Neural cell (in vitro differentiated cells): ENCODE results near the gene TSPAN17. TPM values are rescaled to one million over a fixed set of nuclear protein-coding genes. Genes with fewer than 3 reads are reported as not detected.

ENCODE experiments used
- H2AFZ ChIP-seq: fragments of 200-600, 300-800 bp; sonication (generic), shearing (Covaris generic); 2 replicates; pipeline ENCODE4 v1.6.0; 2014; ENCODE audit warnings: low read depth, mild to moderate bottlenecking, antibody characterized with exemption, low read length, moderate library complexity
- H3F3A ChIP-seq: fragments of 200-600 bp; shearing (Covaris generic); 2 replicates; pipeline ENCODE4 v1.6.1; 2016; ENCODE audit warnings: mild to moderate bottlenecking, moderate library complexity, mixed read lengths, antibody characterized with exemption, low read length; ENCODE audit not compliant: insufficient read depth, poor library complexity, severe bottlenecking
- H3K27ac ChIP-seq: fragments of 200-600, 300-800 bp; sonication (generic), shearing (Covaris generic); 2 replicates; pipeline ENCODE4 v1.5.1; 2014; ENCODE audit warnings: mild to moderate bottlenecking, low read length, moderate library complexity
- H3K27me3 ChIP-seq: fragments of 300-800, 200-600 bp; sonication (generic), shearing (Covaris generic); 2 replicates; pipeline ENCODE4 v1.6.0; 2014; ENCODE audit warnings: mild to moderate bottlenecking, low read depth, low read length, moderate library complexity; ENCODE audit not compliant: insufficient read depth
- H3K36me3 ChIP-seq: fragments of 300-800, 200-600 bp; sonication (generic), shearing (Covaris generic); 2 replicates; pipeline ENCODE4 v1.5.1; 2014; ENCODE audit warnings: mild to moderate bottlenecking, antibody characterized with exemption, low read length, moderate library complexity; ENCODE audit not compliant: insufficient read depth
- H3K4me2 ChIP-seq: fragments of 300-800, 200-600 bp; sonication (generic), shearing (Covaris generic); 2 replicates; pipeline ENCODE4 v1.6.0; 2014; ENCODE audit warnings: mild to moderate bottlenecking, low read length
- H3K4me3 ChIP-seq: fragments of 300-800, 200-600 bp; sonication (generic), shearing (Covaris generic); 2 replicates; pipeline ENCODE4 v1.5.1; 2014; ENCODE audit warnings: mild to moderate bottlenecking, low read length, moderate library complexity
- H3K79me2 ChIP-seq: fragments of 200-600 bp; shearing (Covaris generic); replicated peaks from 2 replicates; pipeline ENCODE4 v1.6.0; 2014; ENCODE audit warnings: mild to moderate bottlenecking, low read length, moderate library complexity; ENCODE audit not compliant: insufficient read depth
- H3K9ac ChIP-seq: fragments of 300-800, 200-600 bp; sonication (generic), shearing (Covaris generic); 2 replicates; pipeline ENCODE4 v1.6.1; 2016; ENCODE audit warnings: mild to moderate bottlenecking, low read length, mixed read lengths
- H3K9me2 ChIP-seq: fragments of 200-600 bp; shearing (Covaris generic); 2 replicates; pipeline ENCODE4 v1.6.1; 2016; ENCODE audit warnings: mild to moderate bottlenecking, low read length, mixed read lengths; ENCODE audit not compliant: insufficient read depth
- H3K9me3 ChIP-seq: fragments of 200-600, 300-800 bp; sonication (generic), shearing (Covaris generic); 2 replicates; pipeline ENCODE4 v1.6.1; 2016; ENCODE audit warnings: mild to moderate bottlenecking, mixed run types, low read length, moderate library complexity, mixed read lengths
- H4K20me1 ChIP-seq: fragments of 200-600 bp; shearing (Covaris generic); 2 replicates; pipeline ENCODE4 v1.6.1; 2016; ENCODE audit warnings: mild to moderate bottlenecking, mixed run types; ENCODE audit not compliant: insufficient read depth
- EP300 ChIP-seq: fragments of 450-650 bp; conservative IDR thresholded peaks from 2 replicates; pipeline ENCODE4 v1.6.1; 2014; ENCODE audit warnings: antibody characterized with exemption, mild to moderate bottlenecking, moderate library complexity; ENCODE audit not compliant: poor library complexity, severe bottlenecking
- EZH2 ChIP-seq: fragments of 200-600, 300-800 bp; shearing (Covaris generic), sonication (generic); IDR thresholded peaks from 2 replicates; pipeline ENCODE4 v1.6.1; 2014; ENCODE audit warnings: antibody characterized with exemption, low read length, borderline replicate concordance, mild to moderate bottlenecking; ENCODE audit not compliant: insufficient read depth, poor library complexity, severe bottlenecking
- MXI1 ChIP-seq: fragments of 450-650 bp; conservative IDR thresholded peaks from 2 replicates; pipeline ENCODE4 v1.6.1; 2014; ENCODE audit warnings: antibody characterized with exemption, mild to moderate bottlenecking; ENCODE audit not compliant: poor library complexity, severe bottlenecking
- POLR2AphosphoS5 ChIP-seq: IDR thresholded peaks from 2 replicates; pipeline ENCODE4 v1.6.1; 2012
- RAD21 ChIP-seq: fragments of 450-650 bp; conservative IDR thresholded peaks from 2 replicates; pipeline ENCODE4 v1.6.1; 2014; ENCODE audit warnings: antibody characterized with exemption, mild to moderate bottlenecking, moderate library complexity
- REST ChIP-seq: IDR thresholded peaks from 2 replicates; pipeline ENCODE4 v1.6.1; 2012; ENCODE audit warnings: borderline replicate concordance
- SMC3 ChIP-seq: fragments of 450-650 bp; conservative IDR thresholded peaks from 2 replicates; pipeline ENCODE4 v1.6.1; 2014; ENCODE audit warnings: antibody characterized with exemption, mild to moderate bottlenecking, moderate library complexity; ENCODE audit not compliant: poor library complexity
- TAF1 ChIP-seq: IDR thresholded peaks from 2 replicates; pipeline ENCODE4 v1.6.1; 2012; ENCODE audit warnings: low read depth
- polyA plus RNA-seq: library from polyadenylated mRNA; depleted of rRNA; stranded (reverse); fragments of >200 nt; gene quantifications from 2 replicates; pipeline ENCODE4 v1.2.3, GENCODE V29; 2014
- TF ChIP-seq, protein P1 (sequence below): fragments of 450-650 bp; IDR thresholded peaks from 2 replicates; pipeline ENCODE4 v1.5.1; 2014; ENCODE audit warnings: antibody characterized with exemption, mild to moderate bottlenecking, moderate library complexity; ENCODE audit not compliant: poor library complexity, severe bottlenecking

TSPAN17 gene
- polyA plus RNA-seq, 1 donor from 2014 or later: 66.4 TPM

DNA sequence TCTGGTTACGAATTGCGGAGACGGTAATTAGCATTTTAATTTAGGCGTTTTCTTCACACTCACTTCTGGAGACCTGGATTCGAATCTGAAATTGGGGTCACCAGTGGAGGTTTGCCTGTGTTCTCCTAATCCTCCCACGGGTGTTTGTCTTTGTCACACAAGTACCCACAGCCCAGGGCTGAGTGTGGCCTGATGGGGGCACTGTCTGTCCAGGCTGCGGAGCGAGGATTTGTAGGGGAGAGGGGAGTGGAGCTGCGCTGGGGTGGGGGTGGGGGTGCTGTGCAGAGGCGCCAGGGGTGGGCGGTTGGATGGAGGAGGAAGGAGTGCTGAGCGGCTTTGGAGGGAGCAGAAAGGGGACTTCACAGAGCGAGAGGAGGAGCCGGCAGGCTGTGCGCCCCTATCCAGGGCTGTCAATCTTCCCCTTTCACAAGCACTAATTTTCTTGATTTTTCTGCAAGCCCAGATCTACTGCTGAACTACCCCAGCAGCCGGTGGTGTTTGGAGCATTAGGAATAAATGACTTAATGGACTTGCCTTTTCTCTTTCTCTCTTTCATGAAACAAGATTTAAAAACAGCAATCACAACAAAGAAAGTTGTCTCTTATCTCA, 53.1 kb downstream of the TSPAN17 start:
- Histone ChIP-seq H3K4me2 (no peak overlapping the region), H2AFZ (no peak overlapping the region), H3K9ac (peak overlapping the region; percentile 17), H3F3A (no peaks in the 10 kb centered on the region), H3K9me3 (no peaks in the 10 kb centered on the region), H3K27ac (peak overlapping the region; percentile 18), H3K36me3 (no peaks in the 10 kb centered on the region), H3K9me2 (no peaks in the 10 kb centered on the region), H3K27me3 (no peaks in the 10 kb centered on the region), H4K20me1 (no peaks in the 10 kb centered on the region), H3K79me2 (no peaks in the 10 kb centered on the region), H3K4me3 (no peak overlapping the region)
- TF ChIP-seq MXI1 (no peak), TAF1 (no peak), SMC3 (peak; percentile 51), RAD21 (peak; percentile 64)
- TF ChIP-seq, protein P1, sequence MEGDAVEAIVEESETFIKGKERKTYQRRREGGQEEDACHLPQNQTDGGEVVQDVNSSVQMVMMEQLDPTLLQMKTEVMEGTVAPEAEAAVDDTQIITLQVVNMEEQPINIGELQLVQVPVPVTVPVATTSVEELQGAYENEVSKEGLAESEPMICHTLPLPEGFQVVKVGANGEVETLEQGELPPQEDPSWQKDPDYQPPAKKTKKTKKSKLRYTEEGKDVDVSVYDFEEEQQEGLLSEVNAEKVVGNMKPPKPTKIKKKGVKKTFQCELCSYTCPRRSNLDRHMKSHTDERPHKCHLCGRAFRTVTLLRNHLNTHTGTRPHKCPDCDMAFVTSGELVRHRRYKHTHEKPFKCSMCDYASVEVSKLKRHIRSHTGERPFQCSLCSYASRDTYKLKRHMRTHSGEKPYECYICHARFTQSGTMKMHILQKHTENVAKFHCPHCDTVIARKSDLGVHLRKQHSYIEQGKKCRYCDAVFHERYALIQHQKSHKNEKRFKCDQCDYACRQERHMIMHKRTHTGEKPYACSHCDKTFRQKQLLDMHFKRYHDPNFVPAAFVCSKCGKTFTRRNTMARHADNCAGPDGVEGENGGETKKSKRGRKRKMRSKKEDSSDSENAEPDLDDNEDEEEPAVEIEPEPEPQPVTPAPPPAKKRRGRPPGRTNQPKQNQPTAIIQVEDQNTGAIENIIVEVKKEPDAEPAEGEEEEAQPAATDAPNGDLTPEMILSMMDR: peak; percentile 59

GRCh38 chr5:176702671-176703641, 55.7 kb downstream of the TSPAN17 start:
- H3F3A ChIP-seq: no peaks in the 10 kb centered on the region
- H3K9me2 ChIP-seq: no peaks in the 10 kb centered on the region
- H3K4me2 ChIP-seq: no peak overlapping the region
- no peaks in the 10 kb centered on the region for H3K36me3 ChIP-seq
- H3K4me3 ChIP-seq: no peak overlapping the region
- no peak for TF ChIP-seq MXI1
- TF ChIP-seq, protein P1: no peak
- TF ChIP-seq EP300: no peak
- TF ChIP-seq EZH2: no peak
- no peak for TF ChIP-seq REST
- no peak for TF ChIP-seq TAF1
- no peak for TF ChIP-seq RAD21
- no peak for TF ChIP-seq POLR2AphosphoS5
- no peak for TF ChIP-seq SMC3
- H3K27me3 ChIP-seq: no peaks in the 10 kb centered on the region
- no peak overlapping the region for H3K9ac ChIP-seq
- no peak overlapping the region for H2AFZ ChIP-seq
- H3K27ac ChIP-seq: no peak overlapping the region
- no peaks in the 10 kb centered on the region for H4K20me1 ChIP-seq
- no peaks in the 10 kb centered on the region for H3K79me2 ChIP-seq
- H3K9me3 ChIP-seq: no peaks in the 10 kb centered on the region
